ENCODE results near the gene GPHA2.

GRCh38 chr11:64896448-64897022 is 39.2 kb downstream of the GPHA2 start:
- no peak for TF ChIP-seq CTCF (IDR thresholded peaks at IDR 0.05; ENCODE audit: low read depth, low read length)
- TF ChIP-seq EZH2phosphoT487 (IDR thresholded peaks at IDR 0.05; ENCODE audit: low read depth), result no peak
